Measurements from ENCODE around the gene RAD54L. TPM values are rescaled to one million over a fixed set of nuclear protein-coding genes. Genes with fewer than 3 reads are reported as not detected.
"Not testable (repeated sequence)": the region's sequence is repeated elsewhere in the genome, so short reads cannot be mapped to it uniquely, and the experiment has no call there.

Gene RAD54L
- total RNA-seq, 1 donor from 2014 or later: 33.3 TPM

DNA sequence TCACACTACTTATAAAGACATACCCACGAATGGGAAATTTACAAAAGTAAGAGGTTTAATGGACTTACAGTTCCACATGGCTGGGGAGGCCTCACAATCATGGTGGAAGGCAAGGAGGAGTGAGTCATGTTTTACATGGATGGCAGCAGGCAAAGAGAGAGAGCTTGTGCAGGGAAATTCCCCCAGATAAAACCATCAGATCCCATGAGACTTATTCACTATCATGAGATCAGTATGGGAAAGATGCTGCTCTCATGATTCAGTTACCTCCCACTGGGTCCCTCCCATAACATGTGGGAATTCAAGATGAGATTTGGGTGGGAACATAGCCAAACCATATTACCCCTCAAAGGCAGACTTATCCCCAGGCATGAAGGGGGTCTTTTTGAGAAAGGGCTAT is 8.7 kb upstream of the RAD54L start:
- intact Hi-C loops (cut with micrococcal nuclease): not testable (repeated sequence)

DNA sequence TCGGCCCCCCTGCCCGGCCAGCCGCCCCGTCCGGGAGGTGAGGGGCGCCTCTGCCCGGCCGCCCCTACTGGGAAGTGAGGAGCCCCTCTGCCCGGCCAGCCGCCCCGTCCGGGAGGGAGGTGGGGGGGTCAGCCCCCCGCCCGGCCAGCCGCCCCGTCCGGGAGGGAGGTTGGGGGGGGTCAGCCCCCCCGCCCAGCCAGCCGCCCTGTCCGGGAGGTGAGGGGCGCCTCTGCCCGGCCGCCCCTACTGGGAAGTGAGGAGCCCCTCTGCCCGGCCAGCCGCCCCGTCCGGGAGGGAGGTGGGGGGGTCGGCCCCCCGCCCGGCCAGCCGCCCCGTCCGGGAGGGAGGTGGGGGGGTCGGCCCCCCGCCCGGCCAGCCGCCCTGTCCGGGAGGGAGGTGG is 5.8 kb upstream of the RAD54L start:
- intact Hi-C loops (cut with micrococcal nuclease): not testable (repeated sequence)

DNA sequence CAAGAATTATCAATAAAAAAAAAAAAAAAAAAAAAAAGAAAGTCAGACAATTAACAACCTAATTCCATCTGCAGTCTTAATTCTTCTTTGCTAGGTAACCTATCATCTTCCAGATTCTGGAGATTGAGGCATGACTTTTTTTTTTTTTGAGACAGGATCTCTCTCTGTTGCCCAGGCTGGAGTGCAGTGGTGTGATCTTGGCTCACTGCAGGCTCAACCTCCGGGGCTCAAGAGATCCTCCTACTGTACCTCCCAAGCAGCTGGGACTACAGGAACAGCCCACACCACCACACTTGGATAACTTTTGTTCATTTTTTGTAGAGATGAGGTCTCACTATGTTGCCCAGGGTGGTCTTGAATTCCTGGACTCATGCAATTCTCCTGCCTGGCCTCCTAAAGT is 4.6 kb upstream of the RAD54L start:
- intact Hi-C loops (cut with micrococcal nuclease): no loop called here

DNA sequence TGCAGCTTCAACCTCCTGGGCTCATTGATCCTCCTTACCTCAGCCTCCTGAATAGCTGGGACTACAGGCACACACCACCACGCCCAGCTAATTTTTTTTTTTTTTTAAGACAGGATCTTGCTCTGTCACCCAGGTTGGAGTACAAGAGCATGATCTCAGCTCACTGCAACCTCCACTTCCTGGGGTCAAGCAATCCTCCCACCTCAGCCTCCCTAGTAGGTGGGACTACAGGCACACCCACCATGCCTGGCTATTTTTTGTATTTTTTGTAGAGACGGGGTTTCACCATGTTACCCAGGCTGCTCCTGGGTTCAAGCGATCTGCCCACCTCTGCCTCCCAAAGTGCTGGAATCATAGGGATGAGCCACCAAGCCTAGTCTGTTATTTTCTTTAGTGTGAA is 3.7 kb upstream of the RAD54L start:
- intact Hi-C loops (cut with micrococcal nuclease): not testable (repeated sequence)

DNA sequence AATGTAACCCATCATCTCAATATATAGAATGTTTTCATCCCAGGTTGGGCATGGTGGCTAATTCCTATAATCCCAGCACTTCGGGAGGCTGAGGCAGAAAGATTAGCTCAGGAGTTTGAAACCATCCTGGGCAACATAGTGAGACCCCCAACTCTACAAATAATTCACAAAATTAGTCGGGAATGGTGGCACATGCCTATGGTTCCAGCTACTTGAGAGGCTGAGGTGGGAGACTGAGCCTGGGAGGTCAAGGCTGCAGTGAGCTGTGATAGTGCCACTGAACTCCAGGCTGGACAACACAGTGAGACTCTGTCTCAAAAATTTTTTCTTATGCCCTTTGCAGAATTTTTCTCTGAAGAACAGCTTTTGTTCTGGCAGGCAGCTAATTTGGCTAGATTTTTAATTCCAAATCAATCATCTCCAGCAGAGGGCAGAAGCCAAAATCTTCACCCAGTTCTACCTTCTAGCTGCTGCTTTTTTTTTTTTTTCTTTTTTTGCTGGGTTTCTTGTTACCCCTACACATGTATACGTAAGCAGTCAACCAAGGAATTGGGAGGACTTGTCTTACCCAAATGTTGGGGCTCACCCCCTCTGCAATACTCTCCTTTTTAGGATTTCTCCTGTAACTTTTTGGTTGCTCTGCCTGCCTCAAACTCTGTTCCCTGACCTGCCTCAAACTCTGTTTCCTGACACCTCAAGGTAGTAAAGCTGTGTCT is 2.7 kb upstream of the RAD54L start:
- intact Hi-C loops (cut with micrococcal nuclease): loop anchor here (1.0 to 5.0 kb wide), 2 partner anchors 103 to 1438 kb away; partner anchors contain the start of genes BTBD19 and DYNLT4

DNA sequence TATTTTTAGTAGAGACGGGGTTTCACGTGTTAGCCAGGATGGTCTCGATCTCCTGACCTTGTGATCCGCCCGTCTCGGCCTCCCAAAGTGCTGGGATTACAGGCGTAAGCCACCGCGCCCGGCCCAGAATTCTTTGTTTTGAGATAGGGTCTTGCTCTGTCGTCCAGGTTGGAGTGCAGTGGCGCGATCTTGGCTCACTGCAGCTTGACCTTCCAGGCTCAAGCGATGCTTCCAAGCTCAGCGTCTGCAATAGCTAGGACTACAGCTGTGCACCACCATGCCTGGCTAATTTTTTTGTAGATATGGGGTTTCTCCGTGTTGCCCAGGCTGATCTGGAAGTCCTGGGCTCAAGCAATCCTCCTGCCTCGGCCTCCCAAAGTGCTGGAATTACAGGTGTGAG is 1.4 kb upstream of the RAD54L start:
- intact Hi-C loops (cut with micrococcal nuclease): loop anchor here (2.0 to 5.0 kb wide), 4 partner anchors 473 to 1439 kb away; partner anchors contain the start of genes BTBD19, DYNLT4, EFCAB14 and EIF2B3

DNA sequence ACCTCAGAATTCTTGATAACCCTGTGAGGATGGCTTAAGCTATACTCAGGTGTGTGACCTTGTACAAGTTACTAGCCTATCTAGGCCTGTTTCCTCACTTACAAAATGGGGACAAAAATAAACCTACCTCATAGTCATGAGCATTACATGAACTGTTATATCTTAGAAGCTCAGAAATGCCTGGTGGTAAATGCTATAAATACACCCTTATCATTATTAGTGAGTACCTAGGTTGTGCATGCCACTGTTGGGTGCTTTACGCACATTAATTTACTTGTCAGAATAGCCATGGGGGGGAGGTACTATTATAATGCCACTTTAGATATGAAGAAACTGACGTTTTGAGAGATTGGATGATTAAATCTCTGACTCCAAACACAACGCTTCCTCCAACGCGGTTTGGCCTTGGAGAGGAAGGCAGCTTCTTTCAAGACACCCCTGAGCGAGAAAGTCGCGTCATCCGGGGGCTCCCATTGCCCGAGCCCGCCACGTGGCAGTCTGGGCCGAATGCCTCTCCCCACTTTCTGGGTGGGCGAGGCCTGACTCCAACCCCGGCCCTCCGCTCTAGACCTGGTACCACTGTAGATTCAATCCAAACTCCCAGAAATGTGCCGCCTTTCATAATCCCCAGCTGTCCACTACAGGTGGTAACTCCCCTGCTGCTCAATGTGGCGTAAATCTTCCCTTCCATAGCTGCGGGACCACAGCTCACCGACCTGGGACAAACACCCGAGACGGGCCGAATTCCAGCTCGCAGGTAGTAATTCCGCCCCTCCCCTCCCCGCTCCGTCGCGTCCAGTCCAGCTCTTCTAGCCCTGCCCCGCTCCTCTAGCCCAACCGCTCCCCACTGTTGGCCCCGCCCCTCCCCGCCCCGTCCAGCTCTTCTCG is 771 bp upstream of the RAD54L start:
- intact Hi-C loops (cut with micrococcal nuclease): loop anchor here (1.0 to 5.0 kb wide), 16 partner anchors 48 to 1439 kb away; partner anchors contain the start of genes BTBD19, CCDC163, DYNLT4 and EFCAB14

DNA sequence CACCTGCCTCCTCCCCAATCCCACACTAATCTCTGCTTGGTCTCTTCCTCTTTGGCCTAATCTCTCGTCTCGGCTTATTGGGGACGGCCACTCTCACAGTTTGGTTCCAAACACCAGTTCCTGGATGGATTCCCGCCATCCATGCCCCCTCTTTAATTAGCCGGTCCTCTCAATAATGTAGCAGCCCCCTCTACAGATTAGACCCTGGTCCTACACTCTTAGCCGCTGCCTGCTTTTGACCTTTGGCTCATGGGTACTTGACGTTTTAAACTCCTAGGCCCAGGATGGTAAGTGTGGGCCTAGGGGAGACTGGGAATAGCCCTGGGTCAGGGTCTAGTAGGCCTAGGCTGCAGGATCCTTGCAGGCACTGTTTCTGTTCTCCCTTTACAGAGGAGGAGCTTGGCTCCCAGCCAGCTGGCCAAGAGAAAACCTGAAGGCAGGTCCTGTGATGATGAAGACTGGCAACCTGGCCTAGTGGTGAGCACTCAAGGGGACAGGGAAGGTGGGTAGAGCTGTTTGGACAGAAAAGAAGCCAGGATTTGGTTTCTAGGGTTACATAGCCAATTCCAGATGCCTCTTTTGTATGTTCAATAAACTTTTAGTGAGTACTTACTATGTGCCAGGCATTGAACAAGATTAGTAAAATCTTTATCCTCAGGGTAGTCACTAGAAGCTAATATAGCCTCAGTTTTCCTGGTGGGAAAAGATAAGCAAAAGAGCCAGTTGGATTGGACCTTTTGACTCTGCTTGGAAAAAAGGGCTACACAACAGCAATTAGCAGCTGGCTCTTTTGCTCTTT is 758 bp downstream of the RAD54L start:
- intact Hi-C loops (cut with micrococcal nuclease): loop anchor here (5.0 kb wide), 1 partner anchor 1441 kb away; the partner anchor contains the start of genes BTBD19 and DYNLT4

DNA sequence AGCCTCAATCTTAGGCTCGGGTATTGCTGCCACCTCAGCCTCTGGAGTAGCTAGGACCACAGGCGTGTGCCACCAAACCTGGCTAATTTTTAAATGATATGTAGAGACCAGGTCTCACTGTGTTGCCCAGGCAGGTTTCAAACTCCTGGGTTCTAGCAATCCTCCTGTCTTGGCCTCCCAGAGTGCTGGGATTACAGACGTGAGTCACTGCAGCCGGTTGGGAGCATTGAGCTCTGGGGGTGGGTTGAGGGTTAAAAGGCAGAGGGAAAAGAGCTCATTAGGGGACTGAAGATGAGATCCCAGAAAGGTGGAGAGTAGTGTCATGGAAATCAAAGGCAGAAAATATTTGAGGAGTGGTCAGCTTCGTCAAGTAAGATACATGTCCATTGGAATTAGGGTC is 7.1 kb downstream of the RAD54L start:
- intact Hi-C loops (cut with micrococcal nuclease): no loop called here

DNA sequence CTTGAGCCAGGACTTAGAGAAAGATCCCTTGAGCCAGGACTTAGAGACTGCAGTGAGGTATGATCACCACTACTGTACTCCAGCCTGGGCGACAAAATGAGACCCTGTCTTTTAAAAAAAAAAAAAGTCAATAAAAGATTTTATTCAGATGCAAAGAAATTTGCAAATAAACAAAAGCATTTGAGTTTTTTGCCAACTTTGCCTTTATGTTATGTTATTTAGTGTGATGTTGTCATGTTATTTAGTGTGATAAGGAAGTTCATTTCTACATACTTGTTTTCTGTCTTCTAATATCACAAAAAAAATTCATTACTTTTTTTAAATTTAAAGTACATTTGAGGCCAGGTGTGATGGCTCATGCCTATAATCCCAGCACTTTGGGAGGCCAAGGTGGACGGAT is 9.0 kb downstream of the RAD54L start:
- intact Hi-C loops (cut with micrococcal nuclease): no loop called here

DNA sequence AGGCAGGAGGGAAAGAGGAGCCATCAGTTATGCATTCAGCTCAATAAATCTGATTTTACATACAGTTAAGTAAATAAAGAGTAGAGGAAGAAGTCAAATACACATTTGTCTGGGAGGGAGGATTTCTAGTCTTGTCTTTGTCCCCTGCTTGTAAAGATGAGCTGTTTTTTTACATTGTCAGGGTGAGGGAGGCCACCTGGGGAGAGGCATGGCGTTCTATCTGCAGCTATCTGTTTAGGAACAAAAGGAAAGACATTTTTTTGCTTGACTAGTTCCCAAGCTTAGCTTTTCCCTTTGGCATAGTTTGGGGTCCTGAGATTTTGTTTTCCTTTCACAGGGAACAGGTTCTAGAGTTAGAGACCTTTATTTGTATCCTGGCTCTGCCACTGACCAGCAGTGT is 14.9 kb downstream of the RAD54L start:
- intact Hi-C loops (cut with micrococcal nuclease): no loop called here

DNA sequence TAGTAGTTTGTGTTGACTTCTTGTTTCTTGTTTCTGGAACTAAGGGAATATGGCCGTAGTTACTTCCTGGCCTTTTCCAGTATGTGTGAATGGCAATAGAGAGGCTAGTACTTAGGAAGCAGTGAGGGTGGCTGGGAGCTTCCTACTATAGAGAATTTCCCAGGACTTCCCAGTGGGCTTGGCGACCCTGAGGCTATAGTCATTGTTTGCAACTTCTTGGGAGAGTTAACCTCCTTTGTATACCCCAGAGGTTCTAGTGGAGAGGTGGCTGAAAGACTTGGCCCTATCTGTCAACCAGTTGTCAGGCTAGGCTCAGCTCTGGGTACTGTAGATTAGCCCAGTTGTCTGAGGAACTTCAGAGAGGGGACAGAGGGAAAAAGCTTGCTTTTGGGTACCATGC is 15.6 kb downstream of the RAD54L start:
- intact Hi-C loops (cut with micrococcal nuclease): no loop called here

DNA sequence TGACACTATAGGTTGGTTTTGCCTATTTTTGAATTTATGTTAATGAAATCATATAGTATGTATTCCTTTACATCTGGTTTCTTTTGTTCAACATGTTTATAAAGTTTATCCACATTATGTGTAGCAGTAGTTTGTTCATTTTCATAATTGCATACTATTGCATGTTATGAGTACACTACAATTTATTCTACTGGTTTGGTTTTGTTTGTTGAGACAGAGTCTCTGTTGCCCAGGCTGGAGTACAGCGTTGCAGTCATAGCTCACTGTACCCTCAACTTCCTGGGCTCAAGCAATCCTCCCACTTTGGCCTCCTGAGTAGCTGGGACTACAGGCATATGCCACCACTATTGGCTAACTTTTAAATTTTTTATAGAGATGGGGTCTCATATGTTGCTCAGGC is 21.0 kb downstream of the RAD54L start:
- intact Hi-C loops (cut with micrococcal nuclease): no loop called here

DNA sequence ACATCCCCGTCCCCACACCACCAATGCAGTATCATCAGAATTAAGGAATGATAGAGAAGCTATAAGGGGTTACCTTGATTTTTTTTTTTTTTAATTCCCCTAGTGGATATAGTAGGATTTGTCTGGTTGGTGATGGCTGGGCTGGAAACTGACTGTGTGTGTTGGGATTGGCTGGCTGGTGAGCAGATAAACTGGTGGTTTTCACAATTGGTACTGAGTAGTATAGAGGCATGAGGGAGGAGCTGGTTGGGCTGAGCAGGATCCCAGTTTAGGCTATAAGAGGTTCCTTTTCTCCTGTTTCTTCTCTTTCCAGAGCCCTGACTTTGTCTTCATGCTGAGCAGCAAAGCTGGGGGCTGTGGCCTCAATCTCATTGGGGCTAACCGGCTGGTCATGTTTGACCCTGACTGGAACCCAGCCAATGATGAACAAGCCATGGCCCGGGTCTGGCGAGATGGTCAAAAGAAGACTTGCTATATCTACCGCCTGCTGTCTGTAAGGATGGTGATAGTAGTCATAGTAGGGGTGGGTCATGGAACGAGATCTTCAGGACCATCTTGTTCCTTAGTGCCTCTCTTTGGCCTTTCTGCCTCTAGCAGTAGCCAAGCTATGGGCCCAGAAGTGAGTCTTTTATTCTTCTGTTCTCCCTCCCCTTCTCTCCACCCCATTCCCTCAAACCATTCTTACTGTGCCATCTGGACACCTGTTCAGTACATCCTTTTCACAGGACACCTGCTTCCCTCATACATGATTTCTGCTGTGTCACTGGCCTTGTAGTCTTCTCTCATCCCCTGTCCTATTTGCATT is 26.9 kb downstream of the RAD54L start:
- intact Hi-C loops (cut with micrococcal nuclease): no loop called here

DNA sequence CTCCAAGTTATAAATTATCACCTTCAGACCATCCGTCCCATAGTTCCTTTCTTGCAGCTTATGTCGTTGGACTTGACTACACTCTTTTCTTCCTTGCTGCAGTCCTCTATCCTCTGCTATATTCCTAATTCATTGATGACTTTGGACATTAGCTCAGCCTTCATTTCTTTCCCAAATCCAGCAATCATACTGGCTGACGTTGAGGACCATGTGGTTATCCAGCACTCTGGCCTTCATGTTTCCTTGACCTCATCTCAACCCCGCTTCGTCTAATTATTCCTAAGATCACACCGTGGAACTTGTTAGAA is 27.4 kb downstream of the RAD54L start:
- intact Hi-C loops (cut with micrococcal nuclease): no loop called here

DNA sequence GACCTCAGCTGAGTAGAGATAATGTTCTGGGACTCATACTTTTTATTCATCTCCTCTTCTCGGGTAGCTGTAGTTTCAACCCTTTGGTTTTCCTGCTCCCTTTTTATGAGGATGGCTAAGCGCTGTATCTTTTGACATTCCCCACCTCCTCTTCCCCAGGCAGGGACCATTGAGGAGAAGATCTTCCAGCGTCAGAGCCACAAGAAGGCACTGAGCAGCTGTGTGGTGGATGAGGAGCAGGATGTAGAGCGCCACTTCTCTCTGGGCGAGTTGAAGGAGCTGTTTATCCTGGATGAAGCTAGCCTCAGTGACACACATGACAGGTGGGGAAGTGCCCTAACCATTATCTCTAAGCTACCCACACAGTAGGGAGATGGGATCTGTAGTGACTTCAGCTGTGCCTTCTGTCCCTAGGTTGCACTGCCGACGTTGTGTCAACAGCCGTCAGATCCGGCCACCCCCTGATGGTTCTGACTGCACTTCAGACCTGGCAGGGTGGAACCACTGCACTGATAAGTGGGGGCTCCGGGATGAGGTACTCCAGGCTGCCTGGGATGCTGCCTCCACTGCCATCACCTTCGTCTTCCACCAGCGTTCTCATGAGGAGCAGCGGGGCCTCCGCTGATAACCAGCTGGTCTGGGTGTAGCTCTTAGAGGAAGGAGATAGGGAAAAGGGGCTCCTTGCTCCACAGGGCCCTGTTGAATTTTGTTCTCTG is 30.3 kb downstream of the RAD54L start:
- intact Hi-C loops (cut with micrococcal nuclease): no loop called here

DNA sequence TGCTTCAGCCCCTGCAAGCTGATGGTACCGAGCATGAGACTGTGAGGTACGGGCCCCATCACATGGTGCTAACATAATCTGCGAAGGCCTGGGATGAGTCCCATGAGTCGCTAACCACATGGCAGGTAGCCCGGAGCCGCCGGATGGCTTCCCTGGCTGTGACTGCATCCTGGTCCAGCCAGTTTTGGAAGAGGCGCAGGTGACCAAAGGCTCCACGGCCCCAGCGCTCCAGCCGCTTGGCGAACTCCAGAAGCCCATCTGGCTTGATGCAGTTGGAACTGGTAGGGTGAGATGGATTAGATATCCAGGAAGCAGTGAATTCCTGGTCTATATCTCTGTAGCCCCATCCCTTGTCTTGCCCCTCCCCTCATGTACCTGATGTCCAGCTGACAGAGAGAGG is 31.2 kb downstream of the RAD54L start:
- intact Hi-C loops (cut with micrococcal nuclease): no loop called here

DNA sequence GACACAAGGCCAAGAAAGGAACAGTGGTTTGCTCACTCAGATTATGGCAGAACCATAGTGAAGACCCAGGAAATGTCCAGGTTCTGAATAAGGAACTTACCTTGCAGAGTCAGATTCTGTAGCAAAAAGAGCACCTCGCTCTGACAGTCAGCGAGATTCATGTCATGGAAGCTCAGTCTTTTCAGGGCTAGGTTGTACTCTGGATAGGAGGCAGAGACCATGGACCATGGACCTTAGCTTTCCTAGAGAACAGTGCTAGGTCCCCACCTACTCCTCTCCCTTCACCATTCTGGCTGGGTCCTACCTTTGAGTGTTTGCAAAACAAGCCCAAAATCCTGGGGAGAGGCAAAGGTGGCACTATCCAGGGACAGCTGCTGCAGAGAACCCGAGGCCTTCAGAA is 32.5 kb downstream of the RAD54L start:
- intact Hi-C loops (cut with micrococcal nuclease): no loop called here

DNA sequence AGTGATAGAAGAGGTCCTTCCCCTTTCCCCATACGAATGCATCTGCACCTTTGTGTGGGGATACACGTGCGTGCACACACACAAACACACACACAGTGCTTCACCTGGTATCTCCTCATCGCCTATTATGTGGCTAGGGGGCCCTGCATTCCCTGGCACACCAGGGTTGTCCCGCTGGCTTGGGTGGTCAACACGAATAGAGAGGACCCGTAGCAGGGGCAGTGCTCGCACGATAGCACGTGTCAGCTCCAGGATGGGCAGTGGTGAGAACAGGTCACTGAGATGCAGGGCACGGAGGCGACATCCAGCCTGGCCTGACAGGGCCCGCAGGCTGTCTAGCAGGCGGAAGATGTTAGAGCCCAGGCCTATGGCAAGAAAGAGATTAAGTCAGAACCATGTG is 33.5 kb downstream of the RAD54L start:
- intact Hi-C loops (cut with micrococcal nuclease): no loop called here

DNA sequence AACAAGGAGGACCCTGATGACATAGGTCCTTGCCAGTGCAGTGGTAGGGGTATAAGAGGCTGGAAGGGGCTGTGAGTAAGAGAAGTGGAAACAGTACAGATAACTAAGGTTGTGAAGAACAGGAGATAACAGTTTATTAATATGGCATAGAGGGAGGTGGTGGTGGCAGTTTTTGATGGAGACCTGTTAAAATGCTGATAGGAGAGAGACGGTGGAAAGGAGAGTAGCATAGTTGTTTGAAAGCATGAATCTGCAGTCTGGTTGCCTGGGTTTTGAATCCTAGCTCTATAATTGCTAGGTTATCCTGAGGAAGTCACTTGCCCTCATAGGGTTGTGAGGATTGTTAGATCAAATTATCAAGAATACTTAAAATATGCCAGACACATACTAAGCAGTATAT is 36.5 kb downstream of the RAD54L start:
- intact Hi-C loops (cut with micrococcal nuclease): no loop called here
